ENCODE measurements around the gene DTHD1. TPM values are rescaled to one million over a fixed set of nuclear protein-coding genes. Genes with fewer than 3 reads are reported as not detected.

DTHD1 gene
- polyA plus RNA-seq, 1 donor (not counting 4 experiments of a cell fraction or from before 2014, with no cell fraction given) = not detected

DNA sequence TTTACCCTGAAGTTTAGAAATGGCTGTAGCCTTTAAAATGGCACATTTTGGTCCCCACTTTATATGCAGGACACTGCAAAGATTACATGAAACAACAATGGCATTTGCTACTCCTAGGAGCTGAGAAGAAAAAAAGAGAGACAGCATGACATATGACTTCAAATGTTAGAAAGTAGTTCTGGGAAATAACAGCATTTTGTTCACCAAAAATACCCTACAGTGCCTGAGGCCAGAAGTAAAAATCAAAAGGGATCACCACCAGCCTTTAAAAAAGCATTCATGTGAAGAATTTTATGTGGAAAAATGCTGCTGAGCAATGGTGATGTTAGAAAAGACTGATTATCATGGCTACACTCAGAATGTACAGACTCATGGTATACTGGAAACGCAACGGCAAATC lies 110.0 kb downstream of the DTHD1 start:
- no peak for FAIRE-seq
- dilution Hi-C loops (cut with MboI; ENCODE audit: extremely low pct_ligation_motif_present, low sequenced_read_pairs) = no loop called here
- Histone ChIP-seq H3K36me3 (ENCODE audit: control insufficient read depth in 2 of 2, extremely low read depth in 1 of 2, insufficient read depth in 2 of 2, low read length in 2 of 2) (no peaks in the 10 kb centered on the region), H2AFZ (ENCODE audit: control insufficient read depth, low read length) (no peak overlapping the region), H3K27ac (ENCODE audit: control insufficient read depth, insufficient read depth, low read length) (no peak overlapping the region), H3K9ac (ENCODE audit: control insufficient read depth, extremely low read depth, insufficient read depth, low read length) (no peak overlapping the region), H4K20me1 (ENCODE audit: control insufficient read depth, extremely low read depth, insufficient read depth, low read length) (no peaks in the 10 kb centered on the region), H3K4me3 (ENCODE audit: control insufficient read depth in 2 of 3, extremely low read depth in 1 of 3, insufficient read depth in 2 of 3, low read depth in 1 of 3, low read length in 3 of 3) (no peak overlapping the region), H3K9me3 (ENCODE audit: control insufficient read depth, low read depth, low read length) (no peaks in the 10 kb centered on the region), H3K9me1 (ENCODE audit: control insufficient read depth, extremely low read depth, insufficient read depth, low read length) (no peaks in the 10 kb centered on the region), H3K4me2 (ENCODE audit: control insufficient read depth, extremely low read depth, insufficient read depth, low read depth, low read length) (no peak overlapping the region), H3K4me1 (ENCODE audit: control insufficient read depth, extremely low read depth, insufficient read depth, low read length) (peaks cover 41% of the 10 kb centered on the region), H3K79me2 (ENCODE audit: control insufficient read depth, insufficient read depth, low read length) (no peaks in the 10 kb centered on the region), H3K27me3 (ENCODE audit: control insufficient read depth, extremely low read depth, insufficient read depth, low read length) (no peaks in the 10 kb centered on the region)
- no peak for DNase-seq (ENCODE audit: low read depth, low spot score)
- TF ChIP-seq, protein P1, sequence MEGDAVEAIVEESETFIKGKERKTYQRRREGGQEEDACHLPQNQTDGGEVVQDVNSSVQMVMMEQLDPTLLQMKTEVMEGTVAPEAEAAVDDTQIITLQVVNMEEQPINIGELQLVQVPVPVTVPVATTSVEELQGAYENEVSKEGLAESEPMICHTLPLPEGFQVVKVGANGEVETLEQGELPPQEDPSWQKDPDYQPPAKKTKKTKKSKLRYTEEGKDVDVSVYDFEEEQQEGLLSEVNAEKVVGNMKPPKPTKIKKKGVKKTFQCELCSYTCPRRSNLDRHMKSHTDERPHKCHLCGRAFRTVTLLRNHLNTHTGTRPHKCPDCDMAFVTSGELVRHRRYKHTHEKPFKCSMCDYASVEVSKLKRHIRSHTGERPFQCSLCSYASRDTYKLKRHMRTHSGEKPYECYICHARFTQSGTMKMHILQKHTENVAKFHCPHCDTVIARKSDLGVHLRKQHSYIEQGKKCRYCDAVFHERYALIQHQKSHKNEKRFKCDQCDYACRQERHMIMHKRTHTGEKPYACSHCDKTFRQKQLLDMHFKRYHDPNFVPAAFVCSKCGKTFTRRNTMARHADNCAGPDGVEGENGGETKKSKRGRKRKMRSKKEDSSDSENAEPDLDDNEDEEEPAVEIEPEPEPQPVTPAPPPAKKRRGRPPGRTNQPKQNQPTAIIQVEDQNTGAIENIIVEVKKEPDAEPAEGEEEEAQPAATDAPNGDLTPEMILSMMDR (optimal IDR thresholded peaks at IDR 0.05 in 1 of 3, IDR thresholded peaks at IDR 0.05 in 1 of 3, conservative IDR thresholded peaks at IDR 0.05 in 1 of 3; ENCODE audit: extremely low read depth in 1 of 3, insufficient read depth in 2 of 3, low read length in 3 of 3) = no peak
- no peak for TF ChIP-seq EZH2 (IDR thresholded peaks at IDR 0.05; ENCODE audit: low read length)

GRCh38 chr4:36392024-36392423 lies 110.6 kb downstream of the DTHD1 start:
- Histone ChIP-seq H3K79me2 (ENCODE audit: control insufficient read depth, insufficient read depth, low read length) (no peaks in the 10 kb centered on the region), H3K4me3 (ENCODE audit: control insufficient read depth in 2 of 3, extremely low read depth in 1 of 3, insufficient read depth in 2 of 3, low read depth in 1 of 3, low read length in 3 of 3) (no peak overlapping the region), H3K9me1 (ENCODE audit: control insufficient read depth, extremely low read depth, insufficient read depth, low read length) (no peaks in the 10 kb centered on the region), H3K4me1 (ENCODE audit: control insufficient read depth, extremely low read depth, insufficient read depth, low read length) (peaks cover 41% of the 10 kb centered on the region), H3K4me2 (ENCODE audit: control insufficient read depth, extremely low read depth, insufficient read depth, low read depth, low read length) (peak overlapping the region; percentile 43), H3K27ac (ENCODE audit: control insufficient read depth, insufficient read depth, low read length) (no peak overlapping the region), H3K9me3 (ENCODE audit: control insufficient read depth, low read depth, low read length) (no peaks in the 10 kb centered on the region), H2AFZ (ENCODE audit: control insufficient read depth, low read length) (no peak overlapping the region), H3K36me3 (ENCODE audit: control insufficient read depth in 2 of 2, extremely low read depth in 1 of 2, insufficient read depth in 2 of 2, low read length in 2 of 2) (no peaks in the 10 kb centered on the region), H3K9ac (ENCODE audit: control insufficient read depth, extremely low read depth, insufficient read depth, low read length) (no peak overlapping the region), H3K27me3 (ENCODE audit: control insufficient read depth, extremely low read depth, insufficient read depth, low read length) (no peaks in the 10 kb centered on the region), H4K20me1 (ENCODE audit: control insufficient read depth, extremely low read depth, insufficient read depth, low read length) (no peaks in the 10 kb centered on the region)
- dilution Hi-C loops (cut with MboI; ENCODE audit: extremely low pct_ligation_motif_present, low sequenced_read_pairs) = no loop called here
- FAIRE-seq (peak; percentile 89), DNase-seq (ENCODE audit: low read depth, low spot score) (peak; percentile 23)
- no peak for TF ChIP-seq EZH2 (IDR thresholded peaks at IDR 0.05; ENCODE audit: low read length)
- TF ChIP-seq, protein P1 (optimal IDR thresholded peaks at IDR 0.05 in 1 of 3, IDR thresholded peaks at IDR 0.05 in 1 of 3, conservative IDR thresholded peaks at IDR 0.05 in 1 of 3; ENCODE audit: extremely low read depth in 1 of 3, insufficient read depth in 2 of 3, low read length in 3 of 3) = no peak

All from keratinocyte (primary cell).